SK-N-SH (cell line): ENCODE measurements around the gene HGS. TPM values are rescaled to one million over a fixed set of nuclear protein-coding genes. Genes with fewer than 3 reads are reported as not detected.

Experiments used
- CTCF ChIA-PET: fragments of 300-600, 350-600 bp; formaldehyde crosslinking; extraction: SDS; loops from one replicate; lab custom pipeline; 2021; lab: Yijun Ruan, JAX
- POLR2A ChIA-PET: fragments of 350-600 bp; sonication (Branson Sonifier 250); formaldehyde crosslinking; extraction: SDS; loops from one replicate; lab custom pipeline; 2020; ENCODE audit warnings: antibody characterized with exemption, inconsistent platforms; lab: Yijun Ruan, JAX
- DNase-seq: peaks from one replicate; pipeline ENCODE4 v3.0.0; 2012
- H2AFZ ChIP-seq: fragments of 200-600 bp; sonication (generic); 2 replicates; pipeline ENCODE4 v1.8.1; 2016; ENCODE audit warnings: antibody characterized with exemption, mild to moderate bottlenecking, low read depth
- H3F3A ChIP-seq: fragments of 200-600 bp; sonication (generic); replicated peaks from 2 replicates; pipeline ENCODE3; 2016; ENCODE audit warnings: antibody characterized with exemption, mild to moderate bottlenecking; ENCODE audit not compliant: insufficient read depth
- H3K27ac ChIP-seq, 2 experiments: fragments of 200-500 bp in 1 of 2; fragments of 200-600 bp in 1 of 2; sonication (Bioruptor generic) in 1 of 2; sonication (generic), shearing (Covaris generic) in 1 of 2; 2 replicates each; pipeline versions ENCODE4 v1.5.1 to v1.6.1; 2014 to 2016; ENCODE audit warnings: low read depth in 2 of 2, inconsistent platforms in 1 of 2, low read length in 1 of 2, mild to moderate bottlenecking in 1 of 2, mixed read lengths in 1 of 2
- H3K27me3 ChIP-seq: fragments of 200-600 bp; sonication (generic), shearing (Covaris generic); 2 replicates; pipeline ENCODE4 v1.6.1; 2016; ENCODE audit warnings: mixed run types; ENCODE audit not compliant: insufficient read depth
- H3K36me3 ChIP-seq, 2 experiments: fragments of 200-500 bp in 1 of 2; fragments of 200-600 bp in 1 of 2; sonication (Bioruptor generic) in 1 of 2; sonication (generic) in 1 of 2; replicated peaks in 1 of 2; 2 replicates each; pipeline versions ENCODE3 to v1.5.1; 2014 to 2016; ENCODE audit warnings: low read length in 1 of 2, mild to moderate bottlenecking in 1 of 2; ENCODE audit not compliant: insufficient read depth in 2 of 2, control insufficient read depth in 1 of 2
- H3K4me1 ChIP-seq, 2 experiments: fragments of 200-500 bp in 1 of 2; fragments of 200-600 bp in 1 of 2; sonication (Bioruptor generic) in 1 of 2; sonication (generic), shearing (Covaris generic) in 1 of 2; 2 replicates each; pipeline versions ENCODE4 v1.5.1 to v1.6.1; 2014 to 2016; ENCODE audit warnings: low read depth in 1 of 2, low read length in 1 of 2, mixed run types in 1 of 2; ENCODE audit not compliant: insufficient read depth in 2 of 2, control insufficient read depth in 1 of 2
- H3K4me2 ChIP-seq: fragments of 200-600 bp; sonication (generic), shearing (Covaris generic); 2 replicates; pipeline ENCODE4 v1.6.1; 2017; ENCODE audit warnings: mixed run types
- H3K4me3 ChIP-seq, 2 experiments: fragments of 200-500 bp in 1 of 2; fragments of 200-600 bp in 1 of 2; sonication (Bioruptor generic) in 1 of 2; sonication (generic), shearing (Covaris generic) in 1 of 2; 2 replicates each; pipeline versions ENCODE4 v1.5.1 to v1.8.1; 2014 to 2016; ENCODE audit warnings: low read depth in 2 of 2, inconsistent platforms in 1 of 2, low read length in 1 of 2, mild to moderate bottlenecking in 1 of 2, mixed read lengths in 1 of 2, moderate library complexity in 1 of 2
- H3K79me2 ChIP-seq: fragments of 200-600 bp; sonication (generic); 2 replicates; pipeline ENCODE4 v1.8.1; 2017; ENCODE audit warnings: mild to moderate bottlenecking; ENCODE audit not compliant: insufficient read depth
- H3K9ac ChIP-seq: fragments of 200-600 bp; sonication (generic); 2 replicates; pipeline ENCODE4 v1.6.1; 2017; ENCODE audit warnings: mixed run types
- H3K9me2 ChIP-seq: fragments of 200-600 bp; sonication (generic); 2 replicates; pipeline ENCODE4 v1.6.1; 2017; ENCODE audit warnings: mixed run types
- H3K9me3 ChIP-seq: fragments of 200-600 bp; sonication (generic); 2 replicates; pipeline ENCODE4 v1.6.1; 2017; ENCODE audit warnings: mixed run types, mild to moderate bottlenecking, moderate library complexity
- H4K20me1 ChIP-seq: fragments of 200-600 bp; sonication (generic); 2 replicates; pipeline ENCODE4 v1.6.1; 2017; ENCODE audit warnings: mild to moderate bottlenecking, mixed run types; ENCODE audit not compliant: insufficient read depth
- CHD2 ChIP-seq: fragments of 150-350 bp; IDR thresholded peaks from 2 replicates; pipeline ENCODE4 v1.6.1; 2018; ENCODE audit warnings: low read length; ENCODE audit not compliant: partially characterized antibody
- EP300 ChIP-seq, 2 experiments: IDR thresholded peaks; 2 replicates each; pipeline versions ENCODE4 v1.4.0 to v1.6.1; 2012; ENCODE audit warnings: borderline replicate concordance in 1 of 2, low read depth in 1 of 2, low read length in 1 of 2
- FOSL2 ChIP-seq: IDR thresholded peaks from 2 replicates; pipeline ENCODE4 v1.4.0; 2012; ENCODE audit warnings: low read depth, mild to moderate bottlenecking, moderate library complexity, borderline replicate concordance
- FOXM1 ChIP-seq: IDR thresholded peaks from 2 replicates; pipeline ENCODE4 v1.4.0; 2012; ENCODE audit warnings: low read depth, mild to moderate bottlenecking
- GATA2 ChIP-seq: sonication (generic); formaldehyde crosslinking; IDR thresholded peaks from 2 replicates; pipeline ENCODE4 v1.5.0; 2020; ENCODE audit warnings: mild to moderate bottlenecking, missing genetic modification reagents
- JUND ChIP-seq: IDR thresholded peaks from 2 replicates; pipeline ENCODE4 v1.4.0; 2012
- MEF2A ChIP-seq: IDR thresholded peaks from 2 replicates; pipeline ENCODE4 v1.4.0; 2012; ENCODE audit warnings: low read depth, borderline replicate concordance
- MXI1 ChIP-seq: IDR thresholded peaks from 2 replicates; pipeline ENCODE4 v1.6.1; 2012; ENCODE audit warnings: mild to moderate bottlenecking, low read depth, low read length, improper control_type of control experiment
- NFIC ChIP-seq: IDR thresholded peaks from 2 replicates; pipeline ENCODE4 v1.4.0; 2012; ENCODE audit warnings: borderline replicate concordance
- NRF1 ChIP-seq: IDR thresholded peaks from 2 replicates; pipeline ENCODE4 v1.6.1; 2012; ENCODE audit warnings: low read depth, mild to moderate bottlenecking, low read length
- RCOR1 ChIP-seq: fragments of 150-350 bp; IDR thresholded peaks from 2 replicates; pipeline ENCODE4 v1.6.1; 2017; ENCODE audit warnings: antibody characterized with exemption, low read length
- RFX5 ChIP-seq: IDR thresholded peaks from 2 replicates; pipeline ENCODE4 v1.6.1; 2012; ENCODE audit warnings: mild to moderate bottlenecking, improper control_type of control experiment, low read length
- TEAD4 ChIP-seq: IDR thresholded peaks from 2 replicates; pipeline ENCODE4 v1.4.0; 2012; ENCODE audit warnings: mild to moderate bottlenecking, borderline replicate concordance; ENCODE audit not compliant: insufficient read depth
- USF2 ChIP-seq: fragments of 150-350 bp; IDR thresholded peaks from 2 replicates; pipeline ENCODE4 v1.6.1; 2017; ENCODE audit warnings: antibody characterized with exemption, low read length, low read depth, borderline replicate concordance
- WGBS: methylation state at CpG from one replicate; pipeline ENCODE4 v1.1.6; 2017; ENCODE audit warnings: low lambda C conversion rate; 5-methylcytosine and 5-hydroxymethylcytosine counted together
- polyA plus RNA-seq, 3 experiments: library from polyadenylated mRNA; depleted of rRNA; stranded (reverse); fragments of >200 nt; gene quantifications; 2 replicates each; pipeline ENCODE4 v1.2.3, GENCODE V29; 2012
- TF ChIP-seq, protein P1 (sequence below): IDR thresholded peaks from 2 replicates; pipeline ENCODE4 v1.4.0; 2012; ENCODE audit warnings: low read depth, borderline replicate concordance
- TF ChIP-seq, protein P2 (sequence below): fragments of 150-350 bp; IDR thresholded peaks from 2 replicates; pipeline ENCODE4 v1.6.1; 2016; ENCODE audit warnings: mild to moderate bottlenecking, low read depth, low read length

The HGS gene
- polyA plus RNA-seq, 1 of the 3 experiments (the other 2 are of a cell fraction): 192 TPM

GRCh38 chr17:81688616-81689015 lies 4.8 kb downstream of the HGS start:
- Histone ChIP-seq H3K4me1 (peaks cover 9 to 14% of the 10 kb centered on the region in 2 experiments; a peak in 2 of 4 replicates), H3K27me3 (no peaks in the 10 kb centered on the region), H3K36me3 (peaks cover 56 to 82% of the 10 kb centered on the region in 2 experiments), H3K79me2 (peaks cover 96% of the 10 kb centered on the region), H4K20me1 (peaks cover 82% of the 10 kb centered on the region), H3F3A (peaks cover 18% of the 10 kb centered on the region), H3K27ac (no peak overlapping the region), H3K9me3 (no peaks in the 10 kb centered on the region), H3K4me2 (no peak overlapping the region), H3K9me2 (no peaks in the 10 kb centered on the region), H2AFZ (no peak overlapping the region), H3K9ac (no peak overlapping the region), H3K4me3 (no peak overlapping the region)
- CTCF ChIA-PET: no interaction called here
- TF ChIP-seq, protein P1, sequence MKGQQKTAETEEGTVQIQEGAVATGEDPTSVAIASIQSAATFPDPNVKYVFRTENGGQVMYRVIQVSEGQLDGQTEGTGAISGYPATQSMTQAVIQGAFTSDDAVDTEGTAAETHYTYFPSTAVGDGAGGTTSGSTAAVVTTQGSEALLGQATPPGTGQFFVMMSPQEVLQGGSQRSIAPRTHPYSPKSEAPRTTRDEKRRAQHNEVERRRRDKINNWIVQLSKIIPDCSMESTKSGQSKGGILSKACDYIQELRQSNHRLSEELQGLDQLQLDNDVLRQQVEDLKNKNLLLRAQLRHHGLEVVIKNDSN: no peak
- TF ChIP-seq MXI1 (no peak), NFIC (no peak), RCOR1 (no peak), NRF1 (no peak), GATA2 (no peak), EP300 (IDR thresholded peaks at IDR 0.05; ENCODE audit: borderline replicate concordance in 1 of 2, low read depth in 1 of 2, low read length in 1 of 2) (no peak), JUND (no peak), FOXM1 (no peak), TEAD4 (no peak), MEF2A (no peak), USF2 (no peak), CHD2 (no peak), RFX5 (no peak)
- TF ChIP-seq, protein P2, sequence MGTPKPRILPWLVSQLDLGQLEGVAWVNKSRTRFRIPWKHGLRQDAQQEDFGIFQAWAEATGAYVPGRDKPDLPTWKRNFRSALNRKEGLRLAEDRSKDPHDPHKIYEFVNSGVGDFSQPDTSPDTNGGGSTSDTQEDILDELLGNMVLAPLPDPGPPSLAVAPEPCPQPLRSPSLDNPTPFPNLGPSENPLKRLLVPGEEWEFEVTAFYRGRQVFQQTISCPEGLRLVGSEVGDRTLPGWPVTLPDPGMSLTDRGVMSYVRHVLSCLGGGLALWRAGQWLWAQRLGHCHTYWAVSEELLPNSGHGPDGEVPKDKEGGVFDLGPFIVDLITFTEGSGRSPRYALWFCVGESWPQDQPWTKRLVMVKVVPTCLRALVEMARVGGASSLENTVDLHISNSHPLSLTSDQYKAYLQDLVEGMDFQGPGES: no peak
- DNase-seq: no peak
- 94% methylated on average over 11 of the region's 14 CpGs for WGBS
- POLR2A ChIA-PET: no interaction called here

- Histone ChIP-seq H3K27me3 (no peaks in the 10 kb centered on the region), H3K9me2 (no peaks in the 10 kb centered on the region), H3K9me3 (no peaks in the 10 kb centered on the region), H3F3A (peaks cover 18% of the 10 kb centered on the region), H3K4me1 (peaks cover 5 to 6% of the 10 kb centered on the region in 2 experiments; a peak in 1 of 4 replicates), H3K27ac (no peak overlapping the region), H4K20me1 (peaks cover 76% of the 10 kb centered on the region), H3K9ac (no peak overlapping the region), H3K79me2 (peaks cover 94% of the 10 kb centered on the region), H2AFZ (no peak overlapping the region), H3K36me3 (peaks cover 59 to 97% of the 10 kb centered on the region in 2 experiments), H3K4me2 (no peak overlapping the region), H3K4me3 (no peak overlapping the region)
- WGBS: 95% methylated on average over 18 of the region's 18 CpGs
- TF ChIP-seq FOSL2: no peak
- no peak for TF ChIP-seq TEAD4
- POLR2A ChIA-PET: interaction anchor here (1.5 kb wide), 1 partner anchor 11 kb away, joined by 3 read pairs; no protein-coding TSS in a partner anchor
- CTCF ChIA-PET: interaction anchor here (1.0 to 1.1 kb wide), 3 partner anchors 12 to 14 kb away, joined by 3 read pairs; no protein-coding TSS in a partner anchor
- no peak for DNase-seq
These were observed 6.3 kb downstream of the HGS start for GRCh38 chr17:81690066-81690465.
